NB4 (cell line): ENCODE results near the gene SLC26A6.

Source experiments
- DNase-seq: peaks from one replicate; pipeline ENCODE4 v3.0.0; 2010; ENCODE audit warnings: low read depth
- H3K4me3 ChIP-seq: one replicate; pipeline ENCODE4 v1.5.1; 2011; ENCODE audit warnings: mild to moderate bottlenecking, low read depth, low read length, moderate library complexity
- CTCF ChIP-seq: IDR thresholded peaks from one replicate; pipeline ENCODE4 v1.5.1; 2012; ENCODE audit warnings: low read depth, low read length
- MAX ChIP-seq: IDR thresholded peaks from 2 replicates; pipeline ENCODE4 v1.6.1; 2011; ENCODE audit warnings: low read depth, low read length
- MYC ChIP-seq: IDR thresholded peaks from 2 replicates; pipeline ENCODE4 v1.6.1; 2011; ENCODE audit warnings: low read depth, low read length
- POLR2A ChIP-seq: IDR thresholded peaks from 2 replicates; pipeline ENCODE4 v1.6.1; 2011; ENCODE audit warnings: mild to moderate bottlenecking; ENCODE audit not compliant: insufficient read length; ENCODE audit errors: extremely low read depth

SLC26A6 gene

GRCh38 chr3:48592519-48593087 lies 42.7 kb downstream of the SLC26A6 start:
- no peak overlapping the region for H3K4me3 ChIP-seq
- TF ChIP-seq MYC (no peak), CTCF (no peak), MAX (no peak), POLR2A (no peak)
- DNase-seq: no peak

- no peak for DNase-seq
- no peak overlapping the region for H3K4me3 ChIP-seq
- TF ChIP-seq CTCF (no peak), POLR2A (no peak), MAX (no peak), MYC (no peak)
Measured at GRCh38 chr3:48591886-48592518, 43.3 kb downstream of the SLC26A6 start.

GRCh38 chr3:48591436-48591835 lies 43.8 kb downstream of the SLC26A6 start:
- DNase-seq: no peak
- H3K4me3 ChIP-seq: no peak overlapping the region
- TF ChIP-seq MAX (no peak), POLR2A (no peak), CTCF (no peak)

- H3K4me3 ChIP-seq: no peak overlapping the region
- no peak for DNase-seq
- TF ChIP-seq POLR2A (no peak), MYC (no peak)
Measured at GRCh38 chr3:48588230-48588629, 47.0 kb downstream of the SLC26A6 start.

- no peak for DNase-seq
- no peak overlapping the region for H3K4me3 ChIP-seq
- TF ChIP-seq POLR2A (no peak), MAX (no peak), CTCF (no peak), MYC (no peak)
Measured at GRCh38 chr3:48587686-48588085, 47.6 kb downstream of the SLC26A6 start.

- TF ChIP-seq MAX (no peak), POLR2A (no peak), CTCF (no peak), MYC (no peak)
- no peak overlapping the region for H3K4me3 ChIP-seq
- DNase-seq: no peak
Measured at GRCh38 chr3:48585411-48585810, 49.9 kb downstream of the SLC26A6 start.
